Cortex of kidney (tissue), 1 donor: ENCODE results near the gene GSG1L.
"Not testable (repeated sequence)": the region's sequence is repeated elsewhere in the genome, so short reads cannot be mapped to it uniquely, and the experiment has no call there.

ENCODE experiments used
- DNase-seq: peaks from one replicate; lab custom pipeline; 2025; lab: John Stamatoyannopoulos, UW

The GSG1L gene

DNA sequence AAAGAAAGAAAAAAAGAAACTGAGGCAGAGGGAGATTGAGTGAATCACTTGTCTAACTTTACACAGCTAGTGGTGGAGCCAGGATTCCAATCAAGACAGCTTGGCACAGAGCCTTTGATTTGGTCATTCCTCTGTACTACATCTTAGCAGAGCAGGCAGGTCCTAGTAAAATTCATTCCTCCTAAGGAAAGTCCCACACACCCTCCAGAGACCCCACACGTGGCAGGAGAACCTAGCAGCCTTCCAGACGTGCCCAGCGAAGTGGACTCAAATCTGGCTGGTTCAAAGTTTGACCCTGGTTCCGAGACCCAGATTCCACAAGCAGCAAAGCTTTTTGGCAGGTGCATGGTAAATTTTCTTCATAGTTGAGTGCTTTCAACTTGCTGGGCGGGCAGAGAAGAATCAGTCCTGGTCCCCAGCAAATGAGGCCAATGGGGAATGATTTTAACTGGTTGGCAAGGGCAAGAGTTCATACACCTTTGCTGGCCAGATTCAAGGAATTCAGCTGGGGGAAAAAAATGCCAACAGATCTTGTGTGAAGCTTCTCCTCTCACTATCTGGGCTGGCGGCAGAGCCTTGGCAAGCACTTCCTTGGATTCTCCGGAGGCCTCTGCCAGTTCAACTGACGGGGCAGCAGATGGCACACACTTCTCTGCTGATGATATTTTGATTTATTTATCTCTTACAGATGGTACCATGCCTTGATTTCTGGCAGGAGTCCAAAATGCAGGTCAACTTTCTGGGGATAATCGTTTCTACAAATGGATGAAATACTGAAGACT, 82.4 kb downstream of the GSG1L start:
- DNase-seq, result no peak

DNA sequence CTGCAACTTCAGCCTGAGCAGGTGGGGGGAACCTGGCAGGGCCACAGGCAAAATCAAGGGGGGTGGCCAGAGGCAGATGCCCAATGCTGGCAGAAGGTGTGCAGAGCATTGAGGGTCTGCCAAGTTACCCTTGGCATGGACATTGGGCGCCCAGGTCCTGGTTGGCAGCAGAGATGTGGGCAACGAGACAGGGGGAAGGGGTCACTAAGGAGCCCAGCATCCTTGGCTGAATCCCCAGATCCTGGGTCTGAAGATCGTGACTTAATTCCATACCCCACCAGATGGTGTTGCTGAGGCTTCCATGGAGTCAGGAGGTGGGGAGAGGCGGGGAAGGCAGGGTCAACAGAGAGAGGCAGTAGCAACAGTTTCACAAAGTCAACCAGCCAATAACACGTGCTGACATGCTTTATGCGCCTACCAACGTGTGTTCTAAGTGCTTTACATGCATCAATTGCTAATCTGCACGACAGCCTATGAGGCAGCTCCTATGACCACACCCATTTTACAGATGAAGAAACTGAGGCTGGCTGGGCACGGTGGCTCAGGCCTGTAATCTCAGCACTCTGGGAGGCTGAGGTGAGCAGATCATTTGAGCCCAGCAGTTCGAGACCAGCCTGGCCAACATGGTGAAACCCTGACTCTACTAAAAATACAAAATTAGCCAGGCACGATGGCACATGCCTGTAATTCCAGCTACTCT, 83.3 kb downstream of the GSG1L start:
- DNase-seq, result no peak

DNA sequence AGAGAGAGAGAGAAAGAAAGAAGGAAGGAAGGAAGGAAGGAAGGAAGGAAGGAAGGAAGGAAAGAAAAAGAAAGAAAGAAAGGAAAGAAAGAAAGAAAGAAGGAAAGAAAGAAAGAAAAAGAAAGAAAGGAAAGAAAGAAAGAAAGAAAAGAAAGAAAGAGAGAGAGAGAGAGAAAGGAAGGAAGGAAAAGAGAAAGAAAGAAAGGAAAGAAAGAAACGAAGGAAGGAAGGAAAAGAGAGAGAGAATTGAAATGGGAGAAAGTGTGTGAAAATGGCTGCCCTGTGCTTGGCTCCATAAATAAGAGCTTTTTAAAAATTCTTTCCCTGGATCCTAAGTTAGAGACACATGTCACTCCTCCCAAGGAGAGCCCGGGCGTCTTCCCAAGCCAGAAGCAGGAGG, 83.8 kb downstream of the GSG1L start:
- DNase-seq, result not testable (repeated sequence)

DNA sequence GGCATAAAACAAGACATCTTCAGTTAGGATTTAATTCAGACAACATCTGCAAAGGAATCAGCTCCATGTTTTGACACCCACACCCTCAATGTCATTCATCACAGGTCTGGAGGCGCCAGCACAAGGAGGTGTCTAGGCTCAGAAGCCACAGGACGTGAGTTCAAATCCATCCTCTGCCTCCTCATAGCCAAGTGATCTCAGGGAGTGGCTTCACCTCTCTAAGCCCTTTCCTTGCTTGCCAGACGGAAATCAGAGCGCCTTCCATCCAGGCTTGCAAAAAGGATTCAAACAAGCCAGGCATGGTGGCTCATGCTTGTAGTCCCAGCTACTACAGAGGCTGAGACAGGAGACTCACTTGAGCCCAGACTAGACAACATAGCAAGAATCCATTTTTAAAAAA, 84.6 kb downstream of the GSG1L start:
- DNase-seq, result no peak

DNA sequence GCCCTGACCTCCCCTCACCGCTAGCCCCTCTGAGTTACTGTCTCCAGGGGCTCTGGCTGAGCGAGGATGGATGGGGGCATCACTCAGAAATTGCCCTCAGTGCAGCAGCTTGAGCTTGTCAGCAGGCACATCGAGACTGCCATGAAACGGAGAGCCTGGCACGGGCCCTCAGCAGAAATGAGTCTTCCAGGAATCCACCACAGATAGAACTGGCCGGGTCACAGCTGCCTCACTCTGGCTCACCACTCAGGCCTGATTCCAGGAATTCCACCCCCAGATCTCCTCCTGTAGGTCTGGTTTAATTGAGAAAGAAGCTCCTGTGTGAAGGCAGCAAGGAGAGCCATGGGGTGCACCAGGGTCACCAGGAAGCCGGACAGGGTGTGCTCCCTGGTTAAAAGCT, 85.5 kb downstream of the GSG1L start:
- DNase-seq, result no peak

DNA sequence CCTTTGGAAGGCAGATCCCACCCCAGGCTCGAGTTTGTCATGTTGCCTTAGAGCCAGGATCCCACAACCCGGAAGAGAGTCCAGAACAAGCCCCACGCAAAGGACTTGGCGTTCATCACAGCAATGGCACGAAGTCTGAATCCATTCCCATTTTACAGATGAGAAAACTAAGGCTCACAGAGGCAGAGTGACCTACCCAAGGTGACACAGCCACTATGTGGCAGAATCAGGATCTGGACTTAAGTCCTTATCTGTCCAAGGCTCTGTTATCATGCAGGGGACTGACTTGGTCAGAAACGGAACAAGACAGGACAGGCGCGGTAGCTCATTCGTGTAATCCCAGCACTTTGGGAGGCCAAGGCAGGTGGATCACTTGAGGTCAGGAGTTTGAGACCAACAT, 86.5 kb downstream of the GSG1L start:
- no peak for DNase-seq

DNA sequence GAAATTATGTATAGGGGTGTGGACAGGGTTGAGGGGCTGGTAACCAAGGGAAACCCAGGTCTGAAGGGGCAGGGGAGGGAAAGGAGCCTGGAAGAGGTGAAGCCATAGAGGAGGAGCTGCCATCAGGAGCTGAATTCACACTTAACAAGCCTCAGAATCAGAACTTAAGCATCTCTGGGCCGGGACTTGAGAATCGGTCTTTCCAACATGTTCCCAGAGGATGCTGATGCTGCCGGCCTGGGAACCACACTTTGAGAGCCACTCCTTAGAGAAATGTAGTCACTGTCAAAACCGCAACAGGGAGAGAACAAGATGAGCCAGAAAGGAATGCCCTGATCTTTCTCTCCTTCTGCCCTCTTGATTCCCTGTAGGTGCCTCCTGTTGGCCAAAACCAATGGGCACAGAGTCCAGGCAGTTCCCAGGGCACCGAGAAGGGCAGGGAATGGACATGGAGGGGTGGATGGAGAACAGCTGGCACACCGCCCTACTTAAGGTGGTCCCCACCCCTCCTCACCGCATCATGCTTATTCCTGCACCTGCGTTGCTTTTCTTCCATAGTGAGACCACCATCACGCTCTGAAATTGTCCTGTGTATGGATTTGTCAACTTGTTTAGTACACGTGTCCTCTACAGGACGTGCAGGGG, 88.5 kb downstream of the GSG1L start:
- DNase-seq, result no peak

DNA sequence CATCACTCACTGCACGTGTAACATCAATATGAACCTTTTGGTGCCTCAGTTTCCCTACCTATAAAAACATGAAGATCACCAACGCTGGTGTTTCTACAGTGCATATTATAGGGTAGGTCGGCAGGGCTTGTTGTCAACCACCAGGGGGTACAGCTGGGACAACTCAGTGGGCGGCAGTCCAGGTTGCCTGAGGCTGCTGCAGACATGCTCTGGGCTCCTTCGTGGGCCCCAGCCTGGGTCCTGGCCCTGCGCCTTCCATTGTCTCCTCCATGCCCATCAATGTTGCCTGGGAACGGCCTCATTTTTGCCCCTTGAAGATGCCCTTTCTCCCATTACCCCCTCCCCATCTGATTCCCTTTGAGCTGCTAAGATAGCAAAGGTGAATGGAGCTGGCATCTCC, 89.8 kb downstream of the GSG1L start:
- no peak for DNase-seq

DNA sequence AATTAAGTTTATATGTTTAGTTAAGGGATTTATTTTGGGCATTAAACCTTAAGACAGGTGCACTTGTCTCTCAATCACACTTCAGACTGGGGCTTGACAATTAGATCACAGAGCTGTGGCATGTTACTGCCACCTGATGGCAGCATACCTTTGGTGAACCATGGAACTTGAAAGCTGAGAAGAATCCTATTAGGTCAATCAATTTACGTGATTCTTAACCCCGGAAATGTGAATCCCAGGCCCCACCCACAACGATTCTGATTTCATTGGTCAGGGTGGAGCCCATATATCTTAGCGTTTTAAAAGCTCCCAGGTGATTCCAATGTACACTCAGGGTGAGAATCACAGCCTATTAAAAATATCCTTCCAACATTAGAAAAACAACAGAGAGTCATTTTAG, 91.0 kb downstream of the GSG1L start:
- DNase-seq, result no peak

DNA sequence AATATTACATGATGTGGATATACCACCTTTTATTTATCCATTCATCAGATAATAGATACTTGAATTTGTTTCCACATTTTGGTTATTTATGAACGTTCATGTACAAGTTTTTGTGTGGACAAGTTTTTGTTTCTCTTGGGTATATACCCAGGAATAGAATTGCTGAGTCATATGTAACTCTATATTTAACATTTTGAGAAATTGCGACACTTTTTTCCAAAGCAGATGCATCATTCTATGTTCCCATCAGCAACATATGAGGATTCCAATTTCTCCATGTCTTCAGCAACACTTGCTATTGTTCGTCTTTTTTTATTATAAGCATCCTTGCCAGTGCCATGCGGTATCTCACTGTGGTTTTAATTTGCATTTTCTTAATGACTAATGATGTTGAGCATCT, 93.9 kb downstream of the GSG1L start:
- no peak for DNase-seq

DNA sequence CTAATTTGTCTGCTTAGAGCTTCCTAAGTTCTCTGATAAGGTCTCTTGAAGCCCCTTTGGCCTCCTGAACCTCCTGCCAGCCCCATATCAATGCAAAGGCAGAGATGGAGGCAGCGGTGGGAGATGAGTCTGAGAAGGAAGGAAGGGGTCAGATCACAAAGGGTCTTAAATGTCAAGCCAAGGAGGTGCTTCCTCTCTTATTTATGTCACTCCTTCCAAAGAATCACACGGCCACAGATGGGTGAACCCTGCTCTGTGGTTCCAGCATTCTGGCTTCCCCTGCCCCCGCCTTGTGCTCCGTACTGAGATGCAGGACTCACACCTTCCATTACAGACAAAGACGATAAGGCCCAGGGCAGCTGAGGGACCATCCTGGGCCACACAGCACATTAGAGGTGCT, 96.3 kb downstream of the GSG1L start:
- no peak for DNase-seq

DNA sequence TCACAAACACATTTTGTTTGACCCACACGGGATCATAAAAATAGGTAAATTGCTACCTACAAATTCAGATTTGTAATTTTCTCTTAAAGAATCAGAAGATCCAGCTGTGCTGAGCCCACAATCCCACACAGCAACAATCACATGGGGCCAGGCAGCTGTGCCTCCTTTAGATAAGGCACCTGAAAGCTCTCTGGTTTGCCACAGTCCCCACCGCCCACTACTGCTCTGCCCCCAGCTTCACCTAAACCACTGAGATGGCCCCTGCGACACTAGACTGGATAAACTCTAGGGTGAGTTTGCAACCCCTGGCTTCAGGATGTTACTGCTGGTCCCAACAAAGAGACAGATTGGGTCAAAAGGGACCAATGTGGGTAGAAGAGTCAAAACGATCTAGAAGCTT, 96.8 kb downstream of the GSG1L start:
- no peak for DNase-seq

DNA sequence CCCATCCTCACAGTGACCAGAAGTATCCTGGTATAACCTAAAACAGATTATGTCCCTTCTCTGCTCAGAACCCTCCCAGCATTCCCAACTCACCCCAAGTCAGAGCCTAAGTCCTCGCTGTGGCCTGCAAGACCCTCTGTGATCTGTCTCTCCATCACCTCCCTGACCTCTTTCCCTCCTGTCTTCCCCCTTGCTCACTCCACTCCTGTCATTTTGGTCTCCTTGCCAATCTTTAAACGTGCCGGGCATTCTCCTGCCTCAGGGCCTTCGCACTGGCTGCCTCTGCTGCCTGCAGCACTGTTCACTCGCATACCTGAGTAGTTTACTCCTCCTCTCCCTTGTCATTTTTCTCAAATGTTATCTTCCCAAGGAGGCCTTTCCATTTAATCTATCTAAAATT, 97.7 kb downstream of the GSG1L start:
- DNase-seq, result no peak

DNA sequence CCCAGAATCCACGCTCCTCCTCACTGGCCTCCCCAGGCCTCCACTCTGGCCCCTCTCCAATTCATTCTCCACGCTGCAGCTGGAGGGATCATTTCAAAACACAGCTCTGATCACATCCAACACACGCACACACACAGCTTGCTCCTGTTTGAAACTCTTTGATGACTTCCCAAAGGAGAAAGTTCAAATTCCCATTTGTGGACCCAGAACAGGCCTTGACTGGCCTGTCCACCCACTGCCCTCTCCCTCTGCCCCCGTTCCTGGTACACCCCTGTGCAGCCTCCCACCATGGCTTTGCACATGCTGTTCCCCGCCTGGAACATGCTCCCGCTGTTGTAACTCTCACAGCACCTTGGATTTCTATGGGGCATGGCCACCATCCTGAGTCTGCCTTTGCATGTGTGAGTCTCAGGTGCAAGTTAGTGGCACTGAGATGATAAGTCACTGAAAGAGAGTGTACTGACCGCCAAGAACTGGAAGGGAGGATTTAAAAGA, 100.0 kb downstream of the GSG1L start:
- no peak for DNase-seq

DNA sequence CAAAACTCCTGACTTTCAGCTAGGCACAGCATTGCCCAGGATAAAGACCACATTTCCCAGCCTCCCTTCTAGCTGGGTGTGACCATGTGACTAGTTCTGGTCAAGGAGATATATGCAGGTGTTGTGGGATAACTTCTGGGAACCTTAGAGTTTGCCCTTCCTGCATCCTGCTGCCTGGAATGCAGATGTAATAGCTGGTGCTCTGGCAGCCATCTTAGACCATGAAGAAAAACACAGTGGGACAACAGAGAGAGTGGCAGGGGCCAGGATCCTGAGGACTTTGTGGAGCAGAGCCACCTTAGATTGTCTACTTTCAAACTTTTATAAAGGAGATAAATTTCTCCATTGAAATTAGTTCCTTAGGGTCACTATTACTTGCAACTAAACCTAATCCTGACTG, 101.3 kb downstream of the GSG1L start:
- DNase-seq, result no peak

DNA sequence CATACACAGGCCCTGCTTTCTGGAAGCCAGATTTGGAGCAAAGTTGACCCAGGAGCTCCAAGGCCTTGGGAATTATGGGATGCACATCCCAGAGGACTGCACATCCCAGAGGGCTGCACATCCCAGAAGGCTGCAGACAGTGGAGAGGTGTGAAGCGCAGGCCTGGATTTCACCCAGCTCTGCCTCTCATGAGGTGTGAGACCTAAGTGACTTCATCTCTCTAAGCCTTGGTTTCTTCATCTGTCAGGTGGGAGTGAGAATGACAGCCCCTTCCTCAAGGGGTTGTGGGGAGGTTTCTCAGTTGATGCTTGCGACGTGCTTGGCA, 102.3 kb downstream of the GSG1L start:
- no peak for DNase-seq

DNA sequence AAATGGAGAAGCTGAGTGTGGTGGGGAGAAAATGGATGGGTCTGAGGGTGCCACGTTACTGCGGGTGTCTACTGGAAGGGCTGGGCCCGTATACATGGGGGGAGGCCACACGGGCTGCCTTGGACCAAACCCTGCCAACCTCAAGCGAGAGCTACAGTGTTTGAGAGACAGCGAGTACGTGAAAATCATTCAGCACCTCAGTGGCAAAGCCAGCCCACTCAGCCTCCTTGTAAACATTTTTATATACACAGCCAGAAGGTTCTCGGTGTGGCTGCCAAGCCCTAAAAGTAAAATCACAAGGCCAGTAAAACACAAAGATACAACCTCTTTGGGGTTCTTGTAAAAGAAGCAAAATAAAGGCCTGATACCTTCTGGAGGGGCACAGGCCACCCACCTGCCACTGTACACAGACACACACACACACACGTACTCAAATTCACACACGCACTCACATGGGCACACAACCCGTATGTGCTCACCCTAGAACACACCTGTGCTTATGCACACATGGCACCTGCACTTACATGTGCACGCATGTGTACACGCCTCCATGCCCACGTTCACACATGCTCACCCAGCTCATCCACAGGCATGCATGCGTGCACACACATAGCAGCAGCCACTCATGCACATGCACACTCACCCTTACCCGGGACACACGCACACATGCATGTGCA, 102.8 kb downstream of the GSG1L start:
- no peak for DNase-seq

DNA sequence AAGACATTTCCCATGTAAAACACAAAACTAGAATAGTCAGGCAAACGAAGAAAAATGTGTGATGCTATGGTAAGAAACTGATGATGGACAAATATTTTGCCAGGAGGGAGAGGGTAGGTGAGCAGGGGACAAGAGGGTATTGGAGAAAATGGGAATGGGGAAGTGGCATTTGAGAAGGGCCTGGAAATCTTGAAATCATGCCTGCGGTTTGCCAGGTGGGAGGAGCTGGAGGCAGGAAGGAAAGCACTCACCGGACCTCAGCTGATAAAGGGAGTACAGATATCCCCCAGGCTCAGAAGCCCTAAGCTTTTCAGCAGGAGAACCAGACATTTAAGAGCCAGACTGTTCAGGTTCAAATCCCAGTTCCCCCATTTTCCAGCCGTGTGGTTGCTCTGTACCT, 103.6 kb downstream of the GSG1L start:
- DNase-seq, result no peak

DNA sequence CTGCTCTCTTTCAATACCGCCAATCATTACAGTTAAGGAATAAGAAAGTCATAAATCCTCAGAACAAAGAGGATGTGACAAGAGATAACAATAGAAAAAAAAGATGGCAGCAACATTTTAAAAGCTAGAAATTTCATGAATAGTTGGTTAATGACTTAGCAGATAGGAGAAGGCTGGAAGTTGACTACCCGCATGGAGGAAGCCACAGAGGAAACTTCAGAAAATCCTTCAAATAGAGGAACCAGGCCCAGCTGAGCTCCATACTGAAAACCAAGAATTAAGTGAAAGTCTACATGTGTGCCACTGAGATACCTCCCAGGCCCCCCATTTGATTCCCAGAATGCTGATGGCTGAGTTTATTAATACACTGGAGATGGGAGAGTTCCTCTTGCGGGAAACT, 109.3 kb downstream of the GSG1L start:
- no peak for DNase-seq

DNA sequence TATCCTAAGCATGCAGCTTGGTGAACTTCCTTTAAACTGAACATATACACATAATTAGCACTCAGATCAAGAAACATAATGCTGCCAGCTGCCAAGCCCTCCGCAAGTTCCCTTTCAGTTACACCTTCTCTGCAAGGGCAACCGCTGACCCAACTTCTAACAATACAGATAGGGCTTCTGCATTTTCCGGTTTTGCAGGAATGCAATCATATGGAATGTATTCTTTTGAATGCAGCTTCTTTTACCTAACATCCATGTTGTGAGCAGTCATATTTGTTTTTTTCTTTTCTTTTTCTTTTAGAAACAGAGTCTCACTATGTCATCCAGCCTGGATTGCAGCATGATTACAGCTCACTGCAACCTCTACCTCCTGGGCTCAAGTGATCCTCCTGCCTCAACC, 110.7 kb downstream of the GSG1L start:
- no peak for DNase-seq

DNA sequence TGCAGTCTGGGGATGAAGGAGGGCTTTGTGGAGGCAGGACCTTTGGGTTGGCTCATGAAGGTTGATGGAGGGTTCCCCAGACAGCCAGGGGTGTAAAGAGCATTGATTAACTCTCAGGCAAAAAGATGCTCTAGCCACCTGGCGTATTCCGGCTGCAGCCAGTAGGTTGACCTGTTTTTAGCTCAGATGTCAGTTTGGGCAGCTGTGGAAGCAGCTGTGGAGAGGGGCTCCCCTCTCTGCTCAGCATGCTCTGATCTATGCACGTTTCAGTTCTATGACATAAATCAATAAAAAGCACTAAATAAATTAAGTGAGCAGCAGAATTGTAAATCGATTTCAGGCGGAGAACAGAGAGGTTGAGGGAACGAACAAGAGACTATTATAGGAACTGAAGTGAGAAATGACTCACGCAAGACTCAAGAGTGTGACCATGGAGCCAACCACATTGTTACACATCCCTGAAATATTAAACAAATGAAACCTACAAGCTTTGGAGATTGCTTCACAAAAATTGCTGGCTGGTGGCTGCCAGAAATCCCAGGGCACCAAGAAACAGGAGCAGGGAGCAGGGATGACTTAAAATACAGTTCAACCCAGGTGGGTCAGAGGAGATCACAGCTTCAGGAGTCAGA, 111.9 kb downstream of the GSG1L start:
- DNase-seq, result no peak

DNA sequence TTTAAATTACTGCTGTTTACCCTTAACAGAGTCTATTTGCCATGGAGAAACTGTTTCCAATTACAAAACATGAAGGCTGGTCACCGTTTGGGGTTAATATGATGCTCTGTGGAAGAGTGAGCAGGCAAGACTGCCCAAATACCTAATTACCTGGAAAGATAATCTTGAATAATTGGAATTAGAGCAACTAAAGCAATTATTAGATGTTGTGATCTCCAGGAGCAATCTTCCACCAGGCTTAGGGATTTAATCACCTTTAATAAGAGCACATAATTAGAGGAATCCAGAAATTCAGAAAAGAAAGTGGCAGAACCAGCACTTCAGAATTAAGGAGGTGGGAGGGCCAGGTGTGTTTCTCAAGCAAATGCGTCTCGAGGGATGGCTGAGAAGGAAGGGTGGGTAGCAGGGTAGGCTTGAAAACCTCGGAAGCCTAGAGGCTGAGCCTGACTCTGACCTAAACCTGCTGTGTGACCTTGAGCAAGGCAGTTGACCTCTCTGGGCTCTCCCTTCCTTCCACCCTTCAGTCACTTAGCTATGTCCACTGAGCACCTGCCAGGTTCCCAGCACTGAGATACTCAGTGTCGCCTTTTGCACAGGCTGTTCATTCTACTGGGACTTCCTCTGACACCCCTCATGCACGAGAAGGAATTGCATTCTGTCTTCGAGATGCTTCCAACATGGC, 113.2 kb downstream of the GSG1L start:
- DNase-seq, result no peak
